Activated CD4-positive, alpha-beta T cell treated with anti-CD3 and anti-CD28 coated beads for 4 hours (primary cell): ENCODE results near the gene ETS1.

Experiments used
- DNase-seq, 2 donors: peaks; one replicate each; pipeline ENCODE4 v3.0.0-alpha.2; 2020

The ETS1 gene

DNA sequence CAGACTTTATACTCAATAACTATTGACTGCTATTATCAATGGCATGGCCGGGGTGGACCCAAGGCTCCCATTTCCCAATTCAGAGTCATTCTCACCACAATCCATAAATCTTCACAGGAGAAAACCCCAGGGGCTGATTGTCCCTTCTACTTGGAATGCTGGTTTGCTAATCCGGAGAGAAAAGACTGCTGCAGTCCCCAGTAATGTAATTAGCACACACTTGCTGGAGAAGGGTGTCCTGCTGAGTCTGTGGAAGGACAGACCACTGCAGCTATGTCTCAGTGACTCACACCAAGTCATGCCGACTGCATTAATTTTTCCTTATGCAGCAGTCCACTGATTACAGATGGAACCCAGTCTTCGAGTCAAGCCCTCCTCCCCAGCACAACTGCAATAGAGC is 5.9 kb upstream of the ETS1 start:
- no peak for DNase-seq

DNA sequence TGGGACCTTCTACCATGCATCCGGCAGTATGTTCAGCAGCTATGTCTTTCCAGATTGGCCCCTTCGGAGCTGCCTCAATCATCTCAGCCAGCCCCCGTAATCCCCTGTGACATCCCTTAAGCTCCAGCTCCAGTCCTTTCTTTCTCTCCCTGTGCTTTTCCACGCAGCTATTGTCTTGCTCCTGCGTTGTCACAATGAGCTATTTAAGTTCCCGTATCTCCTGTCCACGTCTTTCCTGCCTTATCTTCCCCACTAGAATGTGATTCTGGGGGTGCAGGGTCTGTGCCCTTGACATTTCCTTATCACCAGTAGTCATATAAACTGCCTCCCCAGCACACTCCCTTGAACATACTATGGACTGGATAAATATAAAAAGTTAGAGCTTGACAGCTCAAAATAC is 5.1 kb upstream of the ETS1 start:
- DNase-seq: no peak

DNA sequence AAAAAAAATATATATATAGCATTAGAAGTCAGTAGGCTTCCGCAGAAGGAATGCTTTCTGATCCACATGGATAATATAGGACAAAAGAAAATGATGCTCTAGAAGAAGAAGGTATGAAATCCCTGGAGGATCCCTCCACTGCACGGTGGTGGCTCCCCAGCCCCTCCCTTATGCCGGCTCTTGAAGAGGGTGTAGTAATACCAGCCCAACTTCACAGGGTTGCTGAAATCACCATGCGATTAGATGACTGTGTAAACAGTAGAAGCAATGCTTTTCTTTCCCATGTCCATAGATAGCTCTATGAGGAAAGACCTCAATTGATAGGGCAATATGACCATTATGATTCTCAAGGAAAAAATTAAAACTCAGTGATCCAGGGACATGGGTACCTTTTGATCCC is 3.2 kb upstream of the ETS1 start:
- DNase-seq: no peak

DNA sequence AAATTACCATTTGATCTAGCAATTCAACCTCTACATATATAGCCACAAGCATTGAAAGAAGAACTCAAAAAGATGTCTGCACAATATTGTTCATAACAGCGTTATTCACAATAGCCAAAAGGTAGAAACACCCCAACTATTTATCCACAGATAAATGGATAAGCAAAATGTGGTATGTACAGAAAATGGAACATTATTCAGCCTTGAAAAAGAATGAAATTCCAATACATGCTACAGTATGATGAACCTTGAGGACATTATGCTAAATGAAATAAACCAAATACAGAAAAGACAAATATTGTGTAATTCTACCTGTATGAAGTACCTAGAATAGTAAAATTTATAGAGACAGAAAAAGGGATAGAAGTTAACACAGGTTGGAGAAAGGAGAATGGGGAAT is 2.6 kb upstream of the ETS1 start:
- DNase-seq: no peak

DNA sequence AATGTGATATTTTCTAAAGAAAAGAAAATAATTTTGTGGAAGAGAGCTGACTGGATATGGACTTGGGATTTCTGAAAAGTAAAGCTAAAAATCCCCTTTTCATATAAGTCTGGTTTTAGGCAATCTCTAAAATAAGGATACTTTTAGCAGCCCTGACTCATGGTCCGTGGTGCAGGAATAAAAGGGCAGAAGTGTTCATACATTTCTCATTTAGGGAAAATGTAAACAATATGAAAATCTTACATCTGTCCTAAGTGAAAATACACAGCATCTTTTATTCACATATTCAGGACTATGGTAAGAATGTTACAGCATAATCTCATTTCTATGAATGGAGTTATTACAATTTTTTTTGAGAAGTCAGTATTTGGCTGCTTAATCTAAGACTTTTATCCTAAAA is 735 bp upstream of the ETS1 start:
- no peak for DNase-seq

DNA sequence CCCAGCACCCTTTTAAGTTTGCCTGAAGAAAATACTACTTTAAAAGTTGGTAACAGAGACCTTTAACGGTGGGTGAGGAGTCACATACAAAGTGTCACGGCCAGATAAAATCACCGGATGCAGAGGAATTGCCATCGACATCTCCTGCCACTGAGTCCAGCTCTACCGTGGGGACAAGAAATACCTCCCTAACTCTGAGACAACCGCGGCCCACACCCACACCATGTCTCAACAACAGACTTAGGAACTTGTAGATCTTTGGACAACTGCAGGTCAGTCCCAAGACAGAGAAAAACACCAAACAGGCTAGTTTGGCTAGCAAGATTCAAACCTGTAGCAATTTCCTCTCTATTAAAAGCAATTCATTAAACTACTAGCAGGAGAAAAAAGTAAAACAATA is 669 bp downstream of the ETS1 start:
- no peak for DNase-seq

DNA sequence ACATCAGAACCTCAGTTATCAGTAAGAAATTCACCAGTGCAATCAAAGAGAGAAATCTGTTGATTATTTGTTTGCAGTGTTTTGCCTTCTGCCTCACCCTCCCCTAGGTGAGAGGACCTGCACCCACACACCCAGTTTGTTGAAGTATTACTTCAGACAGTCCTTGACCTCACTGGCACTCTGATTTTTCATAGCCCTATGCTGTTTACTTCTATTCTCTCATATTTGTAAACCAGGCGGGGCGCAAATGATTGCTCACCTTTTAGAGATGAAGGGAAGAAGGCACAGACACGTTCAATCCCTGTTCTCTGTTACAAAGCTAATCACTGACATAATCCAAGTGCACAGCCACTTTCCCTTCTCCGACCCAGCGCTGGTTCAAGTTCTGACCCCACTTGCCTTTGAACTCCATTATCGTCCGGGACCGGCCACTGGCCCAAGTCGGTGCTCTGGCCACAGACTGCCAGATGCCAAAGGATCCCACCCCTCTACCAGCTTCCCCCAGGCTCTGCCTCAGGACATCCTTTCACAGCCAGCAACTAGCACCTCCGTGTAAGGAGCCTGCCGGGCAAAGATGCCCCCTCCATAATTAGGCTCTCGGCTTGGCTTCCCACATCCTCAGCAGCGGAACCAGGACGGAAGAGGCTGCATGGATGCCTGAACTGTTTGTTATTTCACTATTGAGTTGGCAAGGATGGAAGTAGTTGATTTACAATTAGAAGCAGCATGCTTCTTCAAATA is 1.7 kb downstream of the ETS1 start:
- DNase-seq: no peak

DNA sequence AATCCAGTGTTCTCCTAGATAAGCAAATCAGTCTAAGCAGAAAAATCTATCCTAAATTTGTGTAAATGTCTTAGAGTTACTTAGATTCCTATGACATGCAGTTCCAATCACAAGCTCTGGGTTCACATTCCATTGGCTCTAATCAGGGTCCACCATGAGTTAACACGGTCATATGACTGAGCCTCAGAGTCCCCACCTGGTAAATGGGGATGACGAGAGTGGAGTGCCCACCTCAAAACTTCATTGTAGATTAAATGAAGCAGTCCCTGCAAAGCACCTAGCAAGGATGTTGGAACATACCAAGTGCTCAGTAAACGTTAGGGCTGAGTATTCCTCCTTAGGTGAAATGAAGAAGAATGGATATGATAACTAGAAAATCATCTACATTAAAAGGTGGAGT is 3.1 kb downstream of the ETS1 start:
- no peak for DNase-seq

DNA sequence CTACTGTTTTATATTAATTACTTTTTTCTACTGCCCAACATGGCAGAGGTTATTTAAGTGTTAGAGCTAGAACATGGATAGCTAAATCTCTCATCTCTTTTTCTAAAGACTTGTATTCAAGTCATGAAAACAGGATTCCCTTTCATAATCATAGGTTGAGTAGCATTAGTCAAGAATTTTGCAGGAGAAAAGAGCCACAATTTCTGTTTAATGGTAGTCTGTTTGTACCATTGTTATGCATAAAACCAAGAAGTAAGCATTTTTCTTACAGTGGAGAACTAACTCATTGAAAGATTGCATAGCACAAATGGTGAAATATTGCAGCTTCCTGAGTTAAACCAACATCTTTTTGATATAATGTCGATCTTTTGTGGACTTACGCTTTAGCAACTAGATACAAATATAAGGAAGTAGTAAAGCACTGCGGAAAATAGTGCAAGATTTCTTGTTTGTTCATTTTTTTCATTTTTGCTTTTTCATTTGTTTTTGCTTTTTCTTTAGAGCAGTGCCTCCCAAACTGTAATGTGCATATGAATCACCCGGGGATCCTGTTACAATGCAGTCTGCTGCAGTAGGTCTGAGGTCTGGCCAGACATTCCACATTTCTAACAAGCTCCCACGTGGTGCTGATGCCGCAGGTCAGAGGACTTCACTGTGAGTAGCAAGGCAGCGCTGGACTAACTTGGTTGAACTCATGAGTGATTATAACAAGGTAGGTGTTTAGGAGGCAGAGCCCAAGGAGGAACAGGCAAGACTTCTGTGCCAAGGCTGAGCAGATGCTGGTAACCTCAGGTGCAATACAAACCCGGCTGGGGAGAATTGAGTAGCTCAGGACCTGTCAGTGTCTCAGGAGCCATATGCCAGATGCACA is 4.6 kb downstream of the ETS1 start:
- DNase-seq: no peak

DNA sequence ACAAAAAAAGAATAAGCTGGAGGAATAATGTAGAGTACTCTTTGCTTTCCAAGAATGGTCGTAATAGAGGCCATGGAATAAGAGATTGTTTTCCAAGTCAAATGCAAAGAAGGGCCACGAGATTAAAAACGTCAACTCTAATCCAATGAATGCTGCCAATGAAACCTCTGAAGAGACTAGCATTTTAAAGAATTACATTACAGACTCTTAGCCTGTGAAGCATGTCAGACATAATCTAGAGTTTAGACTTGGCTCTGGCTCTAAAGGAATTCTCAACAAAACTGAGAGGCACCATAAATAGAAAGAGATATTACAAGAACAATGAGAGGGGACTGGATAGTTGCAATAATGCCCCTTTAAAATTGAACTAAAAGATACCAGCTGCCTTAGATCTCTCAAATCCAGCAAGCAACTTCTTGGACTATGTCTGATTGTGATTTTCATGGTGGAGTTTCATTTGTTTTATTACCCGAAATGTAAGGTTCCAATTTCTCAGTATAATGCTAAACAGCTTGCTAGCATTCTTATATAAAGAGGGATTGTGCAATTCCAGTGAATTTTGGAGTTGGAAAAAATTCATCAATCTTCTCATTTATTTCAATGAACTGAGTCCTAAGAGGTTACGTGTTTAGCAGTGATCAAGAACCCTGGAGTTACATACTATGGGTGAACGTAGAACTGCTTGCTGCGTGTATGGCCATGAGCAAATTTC is 5.6 kb downstream of the ETS1 start:
- DNase-seq: no peak

DNA sequence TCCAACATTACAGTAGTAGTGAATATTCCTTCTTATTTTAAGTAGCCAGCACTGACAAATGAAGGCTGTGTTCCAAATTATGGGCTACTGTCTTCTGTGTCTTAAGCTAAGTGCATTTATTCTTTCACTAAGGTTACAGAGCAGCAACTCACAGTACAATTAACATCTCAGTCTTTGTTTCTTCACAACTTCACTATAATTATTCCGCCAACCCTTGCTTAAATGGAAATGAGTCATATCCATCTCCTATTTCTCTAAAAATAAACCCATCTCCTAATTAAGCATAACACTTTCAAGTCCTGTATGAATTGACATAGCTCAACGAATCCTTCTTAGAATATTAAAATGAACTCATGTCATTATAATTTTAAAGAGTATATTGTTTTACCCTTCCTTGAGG is 6.7 kb downstream of the ETS1 start:
- no peak for DNase-seq

DNA sequence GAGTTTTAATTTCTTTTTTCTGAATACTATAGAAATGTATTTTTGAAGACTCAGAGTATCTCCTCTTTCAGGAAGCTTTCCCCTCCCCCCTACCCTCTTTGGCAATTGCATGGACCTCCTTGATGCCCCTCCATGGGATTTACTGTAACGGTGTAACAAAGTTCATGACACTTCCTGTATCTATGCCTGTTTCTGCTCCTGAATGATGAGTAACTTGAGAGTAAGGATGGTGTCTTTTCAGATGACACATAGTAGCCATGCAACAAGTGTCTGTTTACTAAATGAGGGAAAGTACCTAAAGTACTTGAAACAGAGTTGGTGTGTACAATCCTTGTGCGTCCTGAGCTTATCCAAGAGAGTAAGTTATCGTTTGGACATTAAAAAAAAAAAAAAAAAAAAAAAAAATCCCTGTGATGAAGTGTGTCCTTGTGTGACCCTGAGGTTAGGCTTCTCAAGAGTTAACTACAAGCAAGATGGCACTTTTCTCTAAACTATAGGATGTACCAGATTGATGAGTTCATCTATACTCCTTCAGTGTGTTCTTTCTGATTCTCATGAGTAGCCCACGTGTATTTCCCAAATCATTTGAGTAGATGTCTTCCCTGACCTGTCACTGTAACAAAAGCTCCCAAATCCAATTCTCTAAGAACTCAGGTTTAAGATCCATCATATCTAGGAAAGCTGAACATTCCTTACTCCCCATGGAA is 7.4 kb downstream of the ETS1 start:
- no peak for DNase-seq

DNA sequence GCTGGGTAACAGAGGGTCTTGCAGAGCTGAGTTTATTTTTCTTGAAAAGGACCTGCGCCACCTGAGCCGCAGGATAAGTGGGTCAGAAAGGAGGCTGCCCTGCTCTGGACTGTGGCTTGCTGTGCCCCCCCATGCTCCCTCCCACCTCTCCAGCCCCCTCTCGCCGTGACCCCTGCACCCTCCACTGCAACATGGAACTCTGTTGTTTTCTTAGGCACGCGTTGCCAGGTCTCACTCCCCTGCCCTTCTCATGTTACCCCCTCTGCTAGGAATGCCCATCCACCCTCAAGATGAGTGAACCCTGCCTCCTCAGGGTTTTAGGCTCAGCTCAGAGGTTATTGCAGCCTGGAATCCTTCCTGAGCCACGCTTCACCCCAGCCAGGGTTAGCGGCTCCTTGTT is 10.8 kb downstream of the ETS1 start:
- no peak for DNase-seq

DNA sequence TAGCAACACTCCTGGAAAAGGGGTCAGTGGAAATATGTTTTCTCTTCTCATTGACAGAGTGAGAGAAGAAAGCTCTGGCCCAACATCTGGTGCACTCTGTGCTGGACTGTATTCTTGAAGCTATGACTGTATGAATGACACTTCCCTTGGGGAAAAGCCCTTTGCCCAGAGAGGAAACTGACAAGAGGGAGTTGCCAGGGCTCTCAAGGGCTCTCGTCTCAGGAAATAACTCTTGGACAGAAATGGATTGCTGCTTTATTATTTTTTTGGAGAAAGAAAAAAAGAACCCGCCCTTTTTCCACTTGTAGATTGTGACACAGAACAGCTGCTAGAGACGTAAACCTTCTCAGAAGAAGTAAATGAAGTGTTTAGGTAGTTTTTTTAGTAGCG is 11.4 kb downstream of the ETS1 start:
- DNase-seq: no peak

DNA sequence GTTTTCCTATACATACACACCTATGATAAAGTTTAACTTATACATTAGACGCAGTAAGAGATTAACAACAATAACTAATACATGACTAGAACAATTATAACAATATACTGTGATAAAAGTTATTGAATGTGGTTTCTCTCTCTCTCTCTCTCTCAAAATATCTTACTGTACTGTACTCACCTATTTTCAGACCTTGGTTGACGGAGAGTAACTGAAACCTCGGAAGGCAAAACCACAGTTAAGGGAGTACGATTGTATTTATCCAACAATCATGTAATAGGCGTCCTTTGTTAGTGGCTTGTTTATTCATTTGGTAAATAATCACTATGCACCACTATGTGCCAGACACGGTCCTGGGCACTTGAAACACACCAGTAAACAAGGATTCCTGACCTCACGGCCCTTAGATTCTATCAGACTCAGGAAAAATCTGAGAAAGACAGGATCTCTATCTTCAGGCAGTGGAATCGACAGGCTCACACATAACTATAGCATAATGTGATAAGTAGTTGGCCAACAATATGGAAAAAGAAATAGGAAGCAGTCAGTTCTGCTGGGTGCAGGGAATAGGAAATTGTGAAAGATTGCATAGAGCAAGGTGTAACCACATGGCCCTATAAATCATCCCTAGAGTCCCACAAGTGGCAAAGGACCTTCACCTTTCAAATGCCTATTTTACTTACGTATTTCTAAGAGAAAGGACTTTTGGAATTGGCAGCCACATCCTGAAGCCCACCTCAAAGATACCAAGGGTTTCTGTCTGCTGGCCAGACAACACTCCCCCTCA is 12.0 kb downstream of the ETS1 start:
- no peak for DNase-seq

DNA sequence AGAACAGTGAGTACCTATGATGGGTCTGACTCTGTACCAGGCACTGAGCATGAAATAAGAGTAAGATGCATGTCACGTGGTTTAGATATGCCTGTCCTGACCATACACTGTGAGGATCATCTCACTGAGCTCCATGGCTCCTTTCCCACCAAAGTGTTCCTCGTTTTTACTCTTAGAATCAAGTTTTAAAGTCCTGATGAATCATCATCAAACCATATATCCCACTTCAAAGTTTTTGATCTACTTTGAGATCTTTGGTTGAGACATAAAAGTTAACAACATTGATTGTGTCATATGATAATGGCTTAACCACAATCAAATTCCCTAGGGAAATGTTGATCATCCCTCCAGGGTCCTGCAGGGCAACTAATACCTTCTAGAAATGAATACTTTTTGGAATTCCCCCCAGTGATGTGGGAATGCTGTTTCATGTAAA is 12.8 kb downstream of the ETS1 start:
- no peak for DNase-seq

DNA sequence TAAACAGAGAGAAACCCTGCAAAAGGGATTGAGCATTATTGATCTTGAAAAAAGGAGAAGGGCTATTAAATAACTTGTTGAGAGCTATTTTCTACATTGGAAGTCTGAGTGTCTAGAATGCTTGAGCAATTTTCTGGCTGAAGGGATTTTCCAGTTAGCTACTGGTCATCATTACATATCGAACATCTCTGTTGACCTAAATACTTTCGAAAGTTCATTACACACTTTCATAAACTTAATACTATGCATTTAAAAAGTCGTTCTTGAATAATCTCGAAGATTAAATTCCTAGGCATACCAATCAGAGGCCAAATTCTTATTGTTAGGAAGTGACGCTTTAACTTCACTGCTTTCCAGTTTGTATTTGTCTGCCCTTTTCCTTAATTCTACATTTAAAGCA is 13.7 kb downstream of the ETS1 start:
- no peak for DNase-seq

DNA sequence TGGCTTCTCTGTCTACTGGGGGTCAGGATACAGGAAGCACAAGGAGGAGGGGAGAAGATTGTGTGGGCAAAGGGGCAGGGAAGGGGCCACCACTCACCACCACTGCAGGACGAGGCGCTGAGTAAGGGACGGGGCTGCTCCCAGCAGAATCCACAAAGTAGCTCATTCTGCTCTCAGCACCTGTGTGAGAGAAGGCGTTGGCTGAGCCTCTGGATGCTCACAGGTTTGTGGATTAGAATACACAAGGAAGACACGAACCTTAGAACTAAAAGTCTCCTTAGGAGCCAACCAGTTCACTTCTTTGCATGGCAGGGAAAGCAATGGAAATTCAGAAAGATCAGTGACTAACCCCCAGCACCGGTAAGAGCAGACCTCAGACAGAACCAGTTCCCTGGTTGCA is 14.4 kb downstream of the ETS1 start:
- DNase-seq: no peak

DNA sequence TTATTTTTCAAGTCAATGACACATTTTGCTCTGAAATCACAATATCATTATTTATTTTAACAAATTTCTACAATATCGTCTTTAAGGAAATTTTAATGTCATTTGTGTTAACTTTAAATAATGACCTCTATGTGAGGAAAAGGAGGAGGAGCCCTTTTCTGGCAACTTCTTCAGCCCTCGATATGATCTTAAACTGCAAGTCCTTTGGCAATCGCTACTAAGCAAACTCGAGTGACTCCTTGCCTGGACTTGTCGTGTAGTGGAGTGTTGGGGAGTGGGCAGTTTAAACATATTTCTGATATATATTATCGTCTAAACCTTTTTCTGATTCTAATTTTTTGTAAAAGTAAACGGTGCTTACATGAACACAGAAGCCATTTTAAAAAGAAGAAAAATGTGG is 16.7 kb downstream of the ETS1 start:
- DNase-seq: no peak

DNA sequence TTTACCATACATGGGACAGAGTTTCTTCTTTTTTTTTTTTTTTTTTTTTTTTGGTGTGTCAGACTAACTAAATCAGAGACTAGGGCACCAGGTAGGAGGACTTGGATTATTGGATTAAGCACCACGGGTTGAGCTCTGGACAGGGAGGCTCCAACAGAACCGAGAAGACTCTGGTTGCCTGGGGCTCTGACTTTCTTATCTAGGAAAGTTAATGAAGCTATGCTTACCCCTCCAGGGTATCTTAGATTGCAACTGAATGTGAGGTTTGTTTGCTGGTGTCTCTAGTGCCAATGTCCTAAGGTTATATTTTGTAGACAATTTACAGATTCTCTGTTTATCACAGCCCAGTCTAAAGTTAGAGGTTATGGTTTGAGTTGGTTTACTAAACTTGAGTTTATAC is 18.1 kb downstream of the ETS1 start:
- no peak for DNase-seq

DNA sequence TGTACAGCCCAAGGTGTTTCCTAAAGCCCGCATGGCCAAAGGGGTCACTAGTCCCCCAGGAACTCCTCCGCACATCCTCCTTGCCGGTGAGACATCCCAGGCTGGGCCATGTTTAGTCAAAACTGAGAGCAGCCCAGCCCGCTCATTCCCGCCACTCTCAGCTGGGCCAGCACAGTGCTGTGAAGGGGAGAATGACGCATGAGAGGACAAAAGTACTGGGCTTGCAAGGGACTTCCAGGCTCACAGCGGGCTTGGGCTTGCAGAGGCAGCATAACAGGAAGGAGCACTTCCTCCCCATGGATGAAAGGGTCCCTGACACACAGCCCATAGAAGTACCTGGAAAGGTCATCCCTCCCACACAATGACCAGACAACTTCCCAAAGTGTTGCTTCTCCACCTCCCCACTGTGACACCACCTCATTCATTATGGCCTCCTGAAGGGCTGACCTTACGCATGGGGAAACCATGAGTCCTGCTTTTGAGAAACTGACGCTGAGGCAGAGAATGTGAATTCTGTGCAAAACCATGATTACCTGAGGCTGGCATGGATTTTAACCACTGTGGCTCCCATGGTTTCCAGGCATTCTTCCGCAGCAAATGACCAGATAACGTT is 19.1 kb downstream of the ETS1 start:
- no peak for DNase-seq

DNA sequence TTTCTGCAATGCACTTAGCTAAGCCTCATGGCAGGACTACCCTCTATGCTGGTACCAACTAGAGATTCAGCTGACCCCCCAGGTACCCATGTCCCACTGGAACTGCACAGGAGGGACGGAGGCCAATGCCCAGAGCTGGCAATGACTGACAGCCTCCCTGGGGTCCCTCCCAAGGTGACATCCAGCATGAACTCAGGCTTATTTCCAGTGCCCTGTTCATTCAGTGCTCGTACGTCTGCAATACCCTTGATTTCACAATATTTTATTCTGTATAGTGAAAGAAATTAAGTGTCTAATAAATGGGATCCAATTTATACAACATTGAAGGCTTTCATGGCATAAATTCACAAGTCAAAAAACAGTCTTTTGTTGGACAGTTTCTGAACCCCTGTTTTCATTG is 20.2 kb downstream of the ETS1 start:
- DNase-seq: no peak
